DND-41 (cell line): ENCODE measurements around the gene OR6V1.

Experiments used
- EZH2 ChIP-seq: IDR thresholded peaks from 3 replicates; pipeline ENCODE4 v1.6.1; 2012; ENCODE audit warnings: borderline replicate concordance, low read depth, mild to moderate bottlenecking, moderate library complexity, low read length, inconsistent platforms; ENCODE audit not compliant: severe bottlenecking
- TF ChIP-seq, protein P1 (sequence below): IDR thresholded peaks from 2 replicates; pipeline ENCODE4 v1.5.1; 2012; ENCODE audit warnings: borderline replicate concordance, low read length, moderate library complexity, mild to moderate bottlenecking; ENCODE audit not compliant: poor library complexity, severe bottlenecking; ENCODE audit errors: extremely low read depth

DNA sequence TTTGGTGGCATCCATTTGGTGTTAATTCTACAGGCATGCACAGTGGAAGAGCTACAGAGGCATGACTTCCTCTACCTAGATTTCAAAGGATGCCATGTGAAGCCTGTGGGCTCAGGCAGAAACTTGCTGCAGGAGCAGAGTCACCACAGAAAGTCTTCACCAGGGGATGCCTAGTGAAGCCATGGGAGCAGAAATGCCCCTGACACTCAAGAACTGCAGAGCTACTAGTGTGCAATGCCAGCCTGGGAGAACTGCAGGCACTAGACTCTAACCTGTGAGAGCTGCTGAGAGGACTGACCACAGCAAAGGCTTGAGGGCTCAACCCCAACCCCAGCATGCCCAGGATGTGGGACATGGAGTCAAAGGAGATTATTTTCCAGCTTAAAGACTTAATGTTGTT, 29.1 kb upstream of the OR6V1 start:
- TF ChIP-seq, protein P1, sequence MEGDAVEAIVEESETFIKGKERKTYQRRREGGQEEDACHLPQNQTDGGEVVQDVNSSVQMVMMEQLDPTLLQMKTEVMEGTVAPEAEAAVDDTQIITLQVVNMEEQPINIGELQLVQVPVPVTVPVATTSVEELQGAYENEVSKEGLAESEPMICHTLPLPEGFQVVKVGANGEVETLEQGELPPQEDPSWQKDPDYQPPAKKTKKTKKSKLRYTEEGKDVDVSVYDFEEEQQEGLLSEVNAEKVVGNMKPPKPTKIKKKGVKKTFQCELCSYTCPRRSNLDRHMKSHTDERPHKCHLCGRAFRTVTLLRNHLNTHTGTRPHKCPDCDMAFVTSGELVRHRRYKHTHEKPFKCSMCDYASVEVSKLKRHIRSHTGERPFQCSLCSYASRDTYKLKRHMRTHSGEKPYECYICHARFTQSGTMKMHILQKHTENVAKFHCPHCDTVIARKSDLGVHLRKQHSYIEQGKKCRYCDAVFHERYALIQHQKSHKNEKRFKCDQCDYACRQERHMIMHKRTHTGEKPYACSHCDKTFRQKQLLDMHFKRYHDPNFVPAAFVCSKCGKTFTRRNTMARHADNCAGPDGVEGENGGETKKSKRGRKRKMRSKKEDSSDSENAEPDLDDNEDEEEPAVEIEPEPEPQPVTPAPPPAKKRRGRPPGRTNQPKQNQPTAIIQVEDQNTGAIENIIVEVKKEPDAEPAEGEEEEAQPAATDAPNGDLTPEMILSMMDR = no peak
- no peak for TF ChIP-seq EZH2
